Cardiac muscle cell (in vitro differentiated cells and primary cell): ENCODE measurements around the gene KLHL14. TPM values are rescaled to one million over a fixed set of nuclear protein-coding genes. Genes with fewer than 3 reads are reported as not detected.
A peak's percentile ranks its signal among the peaks of the same experiment; 100 is the strongest.

Source experiments
- DNase-seq, 2 donors: peaks; one replicate each; pipeline versions ENCODE4 v3.0.0 to v3.0.0-alpha.2; 2010 to 2017; ENCODE audit warnings: low read depth in 1 of 2, low spot score in 1 of 2
- H3K27ac ChIP-seq: fragments of 200-600 bp; sonication (generic); 2 replicates; pipeline ENCODE4 v1.5.1; 2016
- H3K27me3 ChIP-seq: fragments of 200-600 bp; sonication (generic); 2 replicates; pipeline ENCODE4 v1.6.0; 2016; ENCODE audit warnings: control low read depth
- H3K36me3 ChIP-seq: fragments of 200-600 bp; sonication (generic); 2 replicates; pipeline ENCODE4 v1.5.1; 2016; ENCODE audit warnings: control low read depth
- H3K4me1 ChIP-seq: fragments of 200-600 bp; sonication (generic); 2 replicates; pipeline ENCODE4 v1.8.1; 2017; ENCODE audit warnings: low read depth, mild to moderate bottlenecking, mixed run types
- H3K4me3 ChIP-seq: fragments of 200-600 bp; sonication (generic); 2 replicates; pipeline ENCODE4 v1.5.1; 2016; ENCODE audit warnings: mild to moderate bottlenecking
- H3K9me3 ChIP-seq: fragments of 200-600 bp; sonication (generic); 2 replicates; pipeline ENCODE4 v1.5.1; 2017; ENCODE audit warnings: low read depth, mild to moderate bottlenecking, control low read depth
- CTCF ChIP-seq: IDR thresholded peaks from 2 replicates; pipeline ENCODE4 v1.5.1; 2012; ENCODE audit warnings: low read depth, mild to moderate bottlenecking, low read length
- polyA plus RNA-seq: library from polyadenylated mRNA; unstranded; fragments of >200 nt; fragmentation: Nextera tagmentation; extraction: Ambion mirVana; gene quantifications from 2 replicates; pipeline ENCODE4 v1.2.1, GENCODE V29; 2016
- total RNA-seq: library from RNA; depleted of rRNA; stranded (reverse); fragments of >200 nt; gene quantifications from 2 replicates; pipeline ENCODE4 v1.2.3, GENCODE V29; 2016

KLHL14 gene
- total and polyA plus RNA-seq, 2 experiments from 2014 or later = 54.8 to 69.8 TPM

- peak; percentile 70 to 77 for DNase-seq
- Histone ChIP-seq H3K9me3 (no peaks in the 10 kb centered on the region), H3K27me3 (no peaks in the 10 kb centered on the region), H3K36me3 (peaks cover 5% of the 10 kb centered on the region), H3K4me3 (no peak overlapping the region), H3K4me1 (peaks cover 32% of the 10 kb centered on the region), H3K27ac (no peak overlapping the region)
- TF ChIP-seq CTCF = peak; percentile 80
Measured at GRCh38 chr18:32714571-32715148, 58.2 kb downstream of the KLHL14 start.

- Histone ChIP-seq H3K4me3 (no peak overlapping the region), H3K36me3 (peaks cover 5% of the 10 kb centered on the region), H3K27ac (no peak overlapping the region), H3K27me3 (no peaks in the 10 kb centered on the region), H3K9me3 (no peaks in the 10 kb centered on the region), H3K4me1 (peaks cover 21% of the 10 kb centered on the region)
- TF ChIP-seq CTCF = no peak
- no peak for DNase-seq
Measured at GRCh38 chr18:32712860-32713259, 60.0 kb downstream of the KLHL14 start.

- no peak overlapping the region for H3K27ac ChIP-seq
- H3K9me3 ChIP-seq = no peaks in the 10 kb centered on the region
- H3K27me3 ChIP-seq = no peaks in the 10 kb centered on the region
- DNase-seq = no peak
- H3K4me1 ChIP-seq = peaks cover 19% of the 10 kb centered on the region
- no peak overlapping the region for H3K4me3 ChIP-seq
- TF ChIP-seq CTCF = no peak
- H3K36me3 ChIP-seq = peaks cover 5% of the 10 kb centered on the region
Measured at GRCh38 chr18:32711862-32712261, 61.0 kb downstream of the KLHL14 start.

- no peak overlapping the region for H3K4me3 ChIP-seq
- no peak for DNase-seq
Measured at GRCh38 chr18:32707586-32707985, 65.2 kb downstream of the KLHL14 start.

GRCh38 chr18:32707147-32707546 lies 65.7 kb downstream of the KLHL14 start:
- DNase-seq = no peak
- no peaks in the 10 kb centered on the region for H3K27me3 ChIP-seq
- peak overlapping the region; percentile 16 for H3K27ac ChIP-seq
- peaks cover 2% of the 10 kb centered on the region for H3K36me3 ChIP-seq
- TF ChIP-seq CTCF = no peak
- H3K4me3 ChIP-seq = no peak overlapping the region
- no peaks in the 10 kb centered on the region for H3K4me1 ChIP-seq
- H3K9me3 ChIP-seq = no peaks in the 10 kb centered on the region

More at GRCh38 chr18:32707586-32707985, 65.2 kb downstream of the KLHL14 start:
- TF ChIP-seq CTCF = no peak
- Histone ChIP-seq H3K27me3 (no peaks in the 10 kb centered on the region), H3K9me3 (no peaks in the 10 kb centered on the region), H3K27ac (peak overlapping the region; percentile 16), H3K4me1 (no peaks in the 10 kb centered on the region), H3K36me3 (peaks cover 2% of the 10 kb centered on the region)
